T-cell (primary cell): ENCODE results near the gene PTN. TPM values are rescaled to one million over a fixed set of nuclear protein-coding genes. Genes with fewer than 3 reads are reported as not detected.
"Not testable (repeated sequence)": the region's sequence is repeated elsewhere in the genome, so short reads cannot be mapped to it uniquely, and the experiment has no call there.

Experiments
- ATAC-seq, 4 experiments: fragments of 200-7000 bp in 3 of 4; fragments of 150-1000 bp in 1 of 4; cut with Tn5 transposase; replicated peaks in 1 of 4; 1 replicate in 3 of 4; 2 replicates in 1 of 4; pipeline ENCODE4 v1.10.0; 2021; ENCODE audit warnings: moderate library complexity in 3 of 4, mild to moderate bottlenecking in 2 of 4, moderate number of reproducible peaks in 1 of 4
- CTCF ChIA-PET, 2 donors: fragments of 300-600 bp; sonication (Branson Sonifier 250); formaldehyde crosslinking; loops; one replicate each; lab custom pipeline; 2022; ENCODE audit warnings: antibody characterized with exemption in 2 of 2; lab: Charles Lee
- POLR2A ChIA-PET, 2 donors: fragments of 300-600 bp; sonication (Branson Sonifier 250); formaldehyde crosslinking; loops; one replicate each; lab custom pipeline; 2022; ENCODE audit warnings: antibody characterized with exemption in 2 of 2; lab: Charles Lee
- DNase-seq, 35 experiments: peaks; one replicate each; pipeline versions ENCODE4 v3.0.0 to v3.0.0-alpha.2; 2013 to 2023
- H3K27ac ChIP-seq: one replicate; pipeline ENCODE4 v1.5.1; 2013; ENCODE audit warnings: low read length
- H3K27me3 ChIP-seq, 2 experiments: replicated peaks in 1 of 2; 1 replicate in 1 of 2; 2 replicates in 1 of 2; pipeline versions ENCODE4 v1.6.1 to v1.7.0; 2013; ENCODE audit warnings: low read length in 1 of 2, mixed read lengths in 1 of 2; ENCODE audit not compliant: control insufficient read depth in 2 of 2, insufficient read depth in 2 of 2; ENCODE audit errors: extremely low read depth in 1 of 2
- H3K36me3 ChIP-seq, 2 donors: 1 replicate in 1 of 2; 2 replicates in 1 of 2; pipeline versions ENCODE4 v1.6.1 to v1.7.0; 2013; ENCODE audit warnings: low read length in 1 of 2; ENCODE audit not compliant: control insufficient read depth in 2 of 2, insufficient read depth in 1 of 2; ENCODE audit errors: extremely low read depth in 1 of 2
- H3K4me1 ChIP-seq, 2 experiments: 1 replicate in 1 of 2; 2 replicates in 1 of 2; pipeline versions ENCODE4 v1.6.1 to v1.7.0; 2013; ENCODE audit warnings: low read length in 2 of 2, mixed read lengths in 1 of 2; ENCODE audit not compliant: insufficient read depth in 2 of 2, control insufficient read depth in 1 of 2; ENCODE audit errors: extremely low read depth in 1 of 2
- H3K4me3 ChIP-seq, 2 donors: 1 replicate in 1 of 2; 2 replicates in 1 of 2; pipeline versions ENCODE4 v1.5.1 to v1.7.0; 2013; ENCODE audit warnings: mild to moderate bottlenecking in 2 of 2, low read length in 1 of 2, moderate library complexity in 1 of 2; ENCODE audit not compliant: control insufficient read depth in 1 of 2; ENCODE audit errors: extremely low read depth in 1 of 2
- H3K9me3 ChIP-seq: 2 replicates; pipeline ENCODE4 v1.7.0; 2013
- H3K27ac Mint-ChIP-seq, 2 donors: one replicate each; pipeline ENCODE4 v1.8.0; 2020 to 2021; ENCODE audit warnings: mild to moderate bottlenecking in 2 of 2, mixed read lengths in 2 of 2
- H3K27me3 Mint-ChIP-seq, 2 donors: one replicate each; pipeline ENCODE4 v1.8.0; 2021 to 2022; ENCODE audit warnings: mixed read lengths in 2 of 2
- H3K36me3 Mint-ChIP-seq: one replicate; pipeline ENCODE4 v1.8.0; 2021; ENCODE audit warnings: mixed read lengths
- H3K4me1 Mint-ChIP-seq, 3 donors: one replicate each; pipeline ENCODE4 v1.8.0; 2020 to 2022; ENCODE audit warnings: mixed read lengths in 3 of 3, mild to moderate bottlenecking in 1 of 3
- H3K4me3 Mint-ChIP-seq, 3 donors: one replicate each; pipeline ENCODE4 v1.8.0; 2020 to 2022; ENCODE audit warnings: mild to moderate bottlenecking in 3 of 3, mixed read lengths in 3 of 3, moderate library complexity in 3 of 3
- H3K9me3 Mint-ChIP-seq, 3 donors: one replicate each; pipeline ENCODE4 v1.8.0; 2020 to 2022; ENCODE audit warnings: mixed read lengths in 3 of 3
- WGBS: methylation state at CpG from one replicate; pipeline ENCODE4 v1.1.5; 2013; ENCODE audit warnings: missing lambda C conversion rate; ENCODE audit not compliant: insufficient coverage; 5-methylcytosine and 5-hydroxymethylcytosine counted together
- total RNA-seq, 35 experiments: library from RNA in 6 of 35; stranded (reverse) in 6 of 35; fragments of 120-200 nt in 1 of 35; gene quantifications; one replicate each; pipeline versions ENCODE4 v1.2.1 to v1.2.4 and lab custom pipeline; 2013 to 2026

The PTN gene
- total RNA-seq, 5 donors from 2014 or later (not counting 1 experiment from before 2014, with no cell fraction given) = 0.16 TPM; not detected in 4

DNA sequence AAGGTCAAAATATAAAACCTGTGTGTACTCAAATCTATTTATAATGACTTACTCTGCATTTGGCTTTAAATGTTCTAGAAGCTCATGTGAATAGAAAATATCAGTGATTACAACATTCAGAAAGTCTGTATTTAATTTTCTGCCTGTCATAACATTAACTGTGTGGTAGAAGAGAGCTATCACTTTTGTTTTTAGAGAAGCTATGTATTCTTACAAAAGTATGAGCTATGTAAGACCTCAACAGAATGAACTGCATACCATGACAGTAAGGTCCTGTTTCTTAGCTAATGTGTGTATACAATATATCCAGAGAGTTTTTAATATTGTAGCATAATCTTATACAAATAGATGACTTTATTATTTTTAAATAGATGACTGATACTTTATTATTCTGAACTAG, 61.5 kb downstream of the PTN start:
- H3K9me3 ChIP-seq = no peaks in the 10 kb centered on the region
- no peaks in the 10 kb centered on the region for H3K4me1 Mint-ChIP-seq
- H3K36me3 Mint-ChIP-seq = no peaks in the 10 kb centered on the region
- no peak overlapping the region for H3K4me3 ChIP-seq
- no peak overlapping the region for H3K4me3 Mint-ChIP-seq
- H3K27me3 ChIP-seq = no peaks in the 10 kb centered on the region
- H3K27ac Mint-ChIP-seq = no peak overlapping the region
- peaks cover 3 to 8% (median 4%) of the 10 kb centered on the region in 3 donors for H3K9me3 Mint-ChIP-seq
- ATAC-seq (no peak), DNase-seq (no peak)
- ChIA-PET POLR2A (interaction anchor here in 1 of 2 donors (0.6 kb wide), 1 partner anchor 12 kb away, joined by 3 read pairs; no protein-coding TSS in a partner anchor), CTCF (no interaction called here)
- H3K27me3 Mint-ChIP-seq = no peaks in the 10 kb centered on the region
- H3K4me1 ChIP-seq = no peaks in the 10 kb centered on the region
- H3K36me3 ChIP-seq = no peaks in the 10 kb centered on the region
- no peak overlapping the region for H3K27ac ChIP-seq

DNA sequence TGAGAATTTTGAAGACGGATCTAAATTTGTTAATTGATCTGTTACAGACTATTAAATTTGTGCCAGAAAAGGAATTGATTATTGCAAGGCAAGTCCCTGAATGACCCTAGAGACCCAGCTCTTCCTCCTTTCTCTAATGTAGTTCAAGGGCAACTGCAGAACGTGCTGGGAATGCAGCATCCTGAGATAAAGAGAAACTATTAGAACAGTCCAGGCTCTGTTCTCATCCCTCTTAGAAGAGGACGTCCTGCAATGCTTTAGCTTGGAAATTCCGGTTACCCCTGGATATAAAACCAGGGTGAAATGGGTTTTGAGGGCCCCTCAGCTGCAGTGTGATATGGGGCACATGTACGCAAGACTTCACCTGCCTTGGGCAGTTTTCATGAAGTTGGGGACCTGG, 67.3 kb downstream of the PTN start:
- no peak overlapping the region for H3K4me3 ChIP-seq
- Mint-ChIP-seq H3K4me3 (no peak overlapping the region), H3K9me3 (peaks cover 3 to 7% (median 4%) of the 10 kb centered on the region in 3 donors), H3K27me3 (no peaks in the 10 kb centered on the region), H3K27ac (no peak overlapping the region), H3K36me3 (no peaks in the 10 kb centered on the region), H3K4me1 (no peaks in the 10 kb centered on the region)
- POLR2A ChIA-PET = no interaction called here
- H3K4me1 ChIP-seq = no peaks in the 10 kb centered on the region
- H3K36me3 ChIP-seq = no peaks in the 10 kb centered on the region
- WGBS = 83% methylated on average over 3 of the region's 5 CpGs
- no peak for DNase-seq
- no peaks in the 10 kb centered on the region for H3K9me3 ChIP-seq
- no peak for ATAC-seq
- CTCF ChIA-PET = no interaction called here
- H3K27me3 ChIP-seq = no peaks in the 10 kb centered on the region
- no peak overlapping the region for H3K27ac ChIP-seq

DNA sequence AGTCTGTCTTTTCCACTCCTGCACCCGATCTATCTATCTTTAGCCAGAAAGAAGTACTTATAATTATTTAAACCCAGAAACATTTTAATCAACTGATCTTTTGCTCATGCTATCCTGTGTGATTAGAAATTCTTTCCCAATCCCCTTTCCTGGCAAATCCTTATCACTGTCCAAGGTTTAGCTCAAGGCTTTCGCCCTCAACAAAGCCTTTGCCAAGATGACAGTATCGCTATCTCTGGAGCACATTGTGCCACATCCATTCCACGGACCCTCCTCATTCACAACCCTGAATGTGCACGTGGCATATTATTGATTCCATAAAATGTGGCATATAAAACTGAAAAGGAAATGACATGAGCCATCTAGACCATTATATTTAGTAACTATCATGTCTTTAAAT, 71.3 kb downstream of the PTN start:
- ATAC-seq (no peak), DNase-seq (no peak)
- ChIA-PET POLR2A (no interaction called here), CTCF (no interaction called here)
- Histone ChIP-seq H3K4me1 (no peaks in the 10 kb centered on the region), H3K9me3 (no peaks in the 10 kb centered on the region), H3K4me3 (no peak overlapping the region), H3K27ac (no peak overlapping the region), H3K27me3 (no peaks in the 10 kb centered on the region), H3K36me3 (no peaks in the 10 kb centered on the region)
- no peak overlapping the region for H3K4me3 Mint-ChIP-seq
- H3K9me3 Mint-ChIP-seq = peaks cover 4 to 11% (median 7%) of the 10 kb centered on the region in 3 donors
- no peaks in the 10 kb centered on the region for H3K36me3 Mint-ChIP-seq
- H3K4me1 Mint-ChIP-seq = no peaks in the 10 kb centered on the region
- H3K27ac Mint-ChIP-seq = no peak overlapping the region
- H3K27me3 Mint-ChIP-seq = no peaks in the 10 kb centered on the region
- 83% methylated on average over 1 of the region's 5 CpGs for WGBS

DNA sequence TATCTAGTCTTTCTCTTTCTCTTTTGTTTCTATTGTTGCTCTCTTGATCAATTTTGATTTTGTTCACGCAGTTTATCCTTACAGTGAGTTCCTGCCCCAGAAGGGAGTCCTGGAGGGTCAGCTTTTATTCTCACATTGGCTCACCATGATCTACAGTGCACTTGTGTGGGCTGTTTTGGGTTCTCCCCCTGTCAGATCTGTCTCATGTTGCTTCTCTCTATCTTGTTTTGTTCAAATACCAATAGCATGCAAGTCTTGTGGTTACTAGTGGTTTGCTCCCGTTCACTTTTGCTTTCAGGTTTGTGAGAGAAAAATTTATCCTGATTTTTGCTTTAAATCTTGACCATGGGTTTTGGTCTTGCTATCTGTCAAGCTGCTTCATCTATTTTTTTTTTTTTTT, 74.3 kb downstream of the PTN start:
- Histone ChIP-seq H3K27ac (no peak overlapping the region), H3K9me3 (no peaks in the 10 kb centered on the region), H3K4me3 (no peak overlapping the region), H3K4me1 (no peaks in the 10 kb centered on the region), H3K27me3 (no peaks in the 10 kb centered on the region), H3K36me3 (no peaks in the 10 kb centered on the region)
- ChIA-PET POLR2A (no interaction called here), CTCF (no interaction called here)
- Mint-ChIP-seq H3K4me3 (no peak overlapping the region), H3K27me3 (no peaks in the 10 kb centered on the region), H3K4me1 (no peaks in the 10 kb centered on the region), H3K36me3 (no peaks in the 10 kb centered on the region), H3K9me3 (peaks cover 0 to 15% (median 10%) of the 10 kb centered on the region in 3 donors), H3K27ac (no peak overlapping the region)
- ATAC-seq = no peak
- no peak for DNase-seq
- no CpG with 5 or more reads among the region's 2 CpGs for WGBS

DNA sequence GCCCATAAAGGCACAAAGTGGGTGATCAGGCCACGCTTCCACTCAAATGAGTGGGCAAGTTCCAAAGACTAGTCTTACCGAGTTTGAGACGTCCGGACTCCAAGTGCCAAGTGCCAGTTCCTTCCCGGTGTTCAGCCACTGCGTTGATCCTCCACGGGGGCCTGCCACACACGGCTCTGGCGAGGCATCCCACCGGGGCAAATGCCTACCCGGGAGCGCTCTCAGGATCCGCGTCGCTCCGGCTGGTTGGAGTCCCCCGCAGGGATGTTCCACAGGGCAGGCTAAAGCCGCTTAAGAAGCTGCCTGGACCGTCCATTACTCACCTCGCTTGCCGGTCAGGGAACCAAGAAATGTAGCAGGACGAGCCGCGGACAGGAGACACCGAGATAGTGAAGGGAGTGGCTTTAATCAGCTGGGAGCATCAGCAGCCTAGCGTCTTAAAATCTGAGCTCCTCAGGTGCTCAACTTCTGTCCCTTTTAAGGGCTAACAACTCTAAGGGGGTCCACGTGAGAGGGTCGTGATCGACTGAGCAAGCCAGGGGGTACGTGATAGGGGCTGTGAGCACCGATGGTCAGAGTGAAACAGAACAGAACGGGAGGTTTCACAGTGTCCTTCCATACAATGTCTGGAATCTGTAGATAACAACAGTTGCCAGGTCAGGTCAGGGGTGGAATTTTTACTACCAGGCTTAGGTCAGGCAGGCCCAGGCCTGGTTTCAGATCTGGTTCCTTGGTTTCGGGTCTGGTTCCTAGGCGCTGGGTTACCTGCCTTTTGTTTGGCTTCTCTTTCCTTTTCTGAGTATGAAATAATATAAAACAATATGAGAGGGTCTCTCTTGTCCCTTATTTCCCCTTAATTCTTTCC, 75.3 kb downstream of the PTN start:
- H3K9me3 Mint-ChIP-seq = peaks cover 3 to 15% (median 7%) of the 10 kb centered on the region in 3 donors
- H3K27ac Mint-ChIP-seq, H3K36me3 Mint-ChIP-seq, POLR2A ChIA-PET, DNase-seq, H3K27me3 Mint-ChIP-seq, H3K4me3 ChIP-seq, H3K4me1 Mint-ChIP-seq, H3K27ac ChIP-seq, H3K27me3 ChIP-seq, H3K4me1 ChIP-seq, H3K4me3 Mint-ChIP-seq, H3K36me3 ChIP-seq, CTCF ChIA-PET, H3K9me3 ChIP-seq, ATAC-seq: not testable (repeated sequence)
- 93% methylated on average over 27 of the region's 34 CpGs for WGBS

DNA sequence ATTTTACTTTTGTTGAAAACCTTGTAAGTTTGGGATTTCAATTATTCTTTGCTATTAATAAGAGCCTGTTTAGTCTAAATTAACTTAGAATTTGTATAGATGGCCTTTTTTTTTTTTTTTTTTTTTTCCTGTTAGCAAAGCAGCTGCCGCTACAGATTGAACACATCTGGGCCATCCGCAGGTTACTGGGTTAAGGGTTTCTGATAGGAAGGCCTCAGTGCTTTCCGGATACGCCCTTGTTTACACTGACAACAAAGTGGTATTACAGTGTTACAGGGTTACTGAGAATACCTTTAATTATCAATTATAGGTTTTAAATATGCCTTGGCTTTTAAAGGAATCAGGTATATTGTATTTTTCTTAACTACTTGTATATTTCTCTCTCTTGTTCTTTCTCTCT, 76.8 kb downstream of the PTN start:
- H3K36me3 Mint-ChIP-seq = no peaks in the 10 kb centered on the region
- Histone ChIP-seq H3K4me1 (no peaks in the 10 kb centered on the region), H3K27me3 (no peaks in the 10 kb centered on the region), H3K36me3 (no peaks in the 10 kb centered on the region), H3K4me3 (no peak overlapping the region), H3K9me3 (no peaks in the 10 kb centered on the region), H3K27ac (no peak overlapping the region)
- H3K27me3 Mint-ChIP-seq = no peaks in the 10 kb centered on the region
- ChIA-PET POLR2A (no interaction called here), CTCF (no interaction called here)
- WGBS = no CpG with 5 or more reads among the region's 4 CpGs
- no peak overlapping the region for H3K27ac Mint-ChIP-seq
- no peak for ATAC-seq
- no peak overlapping the region for H3K4me3 Mint-ChIP-seq
- peaks cover 7 to 12% (median 7%) of the 10 kb centered on the region in 3 donors for H3K9me3 Mint-ChIP-seq
- H3K4me1 Mint-ChIP-seq = no peaks in the 10 kb centered on the region
- no peak for DNase-seq
